HG02642 (cell line): ENCODE results near the gene CCDC146.
"Not testable (repeated sequence)": the region's sequence is repeated elsewhere in the genome, so short reads cannot be mapped to it uniquely, and the experiment has no call there.

Experiments
- ATAC-seq: cut with Tn5 transposase; IDR thresholded peaks from one replicate; pipeline ENCODE4 v1.9.1; 2021; ENCODE audit warnings: mild to moderate bottlenecking; ENCODE audit not compliant: unreplicated experiment, poor library complexity

CCDC146 gene

GRCh38 chr7:77121860-77122681, at the start of gene CCDC146:
Gene CCDC146 (plus strand): TSS chr7:77122615. CDS start chr7:77167669, 45,054 bp downstream.
- ATAC-seq = peak; percentile 99

DNA sequence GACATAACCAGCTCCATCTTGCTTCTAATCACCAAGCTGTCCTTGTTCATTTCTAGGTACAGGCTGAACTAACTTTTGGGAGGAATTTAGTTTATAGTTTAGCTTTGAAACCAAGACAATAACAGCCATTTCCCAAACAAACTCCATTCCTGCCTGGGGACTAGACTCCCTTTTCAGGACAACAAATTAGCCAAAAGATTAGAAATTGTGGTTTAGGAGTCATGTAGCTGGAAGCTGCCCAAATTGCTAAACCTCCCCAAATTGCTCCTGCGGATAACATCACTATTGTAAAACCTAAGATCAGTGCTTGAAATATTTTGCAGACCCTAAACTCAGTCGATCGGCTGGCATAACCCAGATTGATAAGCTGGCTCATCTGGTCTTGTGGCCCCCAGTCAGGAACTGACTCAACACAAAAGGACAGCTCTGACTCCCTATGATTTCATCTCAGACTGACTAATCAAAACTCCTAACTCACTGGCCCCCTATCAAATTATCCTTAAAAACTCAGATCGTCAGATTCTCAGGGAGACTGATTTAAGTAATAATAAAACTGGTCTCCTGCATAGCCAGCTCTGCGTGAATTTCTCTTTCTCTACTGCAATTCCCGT, 47.5 kb upstream of the CCDC146 start:
- not testable (repeated sequence) for ATAC-seq

- ATAC-seq = not testable (repeated sequence)
Measured at GRCh38 chr7:77077060-77077459, 45.4 kb upstream of the CCDC146 start.

GRCh38 chr7:77079112-77079511, 43.3 kb upstream of the CCDC146 start:
- ATAC-seq = not testable (repeated sequence)

DNA sequence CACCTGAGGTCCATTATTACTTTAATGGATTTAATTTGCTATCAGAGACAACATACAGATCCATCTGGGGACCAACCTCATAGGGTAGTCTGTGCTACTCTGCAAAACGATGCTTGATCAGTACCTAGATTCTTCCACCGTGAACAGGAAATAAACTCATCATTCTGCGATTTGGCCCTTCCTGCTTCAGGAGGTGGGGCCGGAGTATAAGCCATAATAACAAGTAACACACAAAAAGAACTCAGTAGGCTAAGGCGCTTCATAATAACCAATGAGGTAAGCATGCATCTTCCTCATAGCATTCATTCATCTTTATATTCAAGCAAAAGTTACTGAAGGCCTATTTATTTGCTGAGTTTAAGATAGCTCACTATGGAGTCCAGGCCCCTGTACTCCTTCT, 42.8 kb upstream of the CCDC146 start:
- ATAC-seq = not testable (repeated sequence)

- ATAC-seq = not testable (repeated sequence)
Measured at GRCh38 chr7:77080236-77080635, 42.2 kb upstream of the CCDC146 start.

DNA sequence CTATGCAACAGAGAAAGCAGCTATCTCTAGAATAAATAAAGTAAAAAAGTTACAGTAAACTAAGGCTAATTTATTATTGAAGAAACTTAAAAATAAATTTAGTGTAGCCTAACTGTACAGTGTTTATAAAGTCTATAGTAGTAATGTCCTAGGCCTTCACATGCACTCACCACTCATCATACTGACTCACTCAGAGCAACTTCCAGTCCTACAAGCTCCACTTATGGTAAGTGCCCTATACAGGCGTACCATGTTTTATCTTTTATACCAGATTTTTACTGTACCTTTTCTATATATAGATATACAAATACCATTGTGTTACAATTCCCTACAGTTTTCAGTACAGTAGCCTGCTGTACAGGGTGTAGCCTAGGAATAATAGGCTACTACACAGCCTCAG, 40.2 kb upstream of the CCDC146 start:
- ATAC-seq = not testable (repeated sequence)

- not testable (repeated sequence) for ATAC-seq
Measured at GRCh38 chr7:77092301-77092700, 30.1 kb upstream of the CCDC146 start.

DNA sequence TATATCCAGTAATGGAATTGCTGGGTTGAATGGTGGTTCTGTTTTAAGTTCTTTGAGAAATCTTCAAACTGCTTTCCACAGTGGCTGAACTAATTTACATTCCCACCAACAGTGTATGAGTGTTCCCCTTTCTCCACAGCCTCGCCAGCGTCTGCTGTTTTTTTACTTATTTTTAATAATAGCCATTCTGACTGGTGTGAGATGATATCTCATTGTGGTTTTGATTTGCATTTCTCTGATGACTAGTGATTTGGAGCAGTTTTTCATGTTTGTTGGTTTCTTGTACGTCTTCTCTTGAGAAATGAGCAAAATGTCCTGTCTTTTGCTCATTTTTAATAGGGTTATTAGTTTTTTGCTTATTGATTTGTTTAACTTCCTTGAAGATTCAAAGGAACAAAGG, 21.9 kb upstream of the CCDC146 start:
- not testable (repeated sequence) for ATAC-seq

DNA sequence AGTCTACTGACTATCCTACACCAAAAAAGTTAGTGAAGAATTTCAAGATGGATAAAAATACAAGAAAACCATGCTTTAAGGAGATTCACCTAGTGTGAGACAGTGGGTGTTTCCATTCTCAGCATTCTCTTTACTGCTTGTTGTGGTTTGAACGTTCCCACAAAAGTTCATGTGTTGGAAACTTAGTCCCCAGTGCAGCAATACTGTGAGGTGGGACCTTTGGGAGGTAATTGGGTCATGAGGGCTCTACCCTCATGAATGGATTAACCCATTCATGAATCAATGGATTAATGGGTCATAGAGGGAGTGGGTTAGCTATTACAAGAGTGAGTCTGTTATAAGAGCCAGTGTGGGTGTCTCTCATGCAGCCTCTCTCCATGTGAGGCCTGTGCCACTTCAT, 21.2 kb upstream of the CCDC146 start:
- ATAC-seq = not testable (repeated sequence)

DNA sequence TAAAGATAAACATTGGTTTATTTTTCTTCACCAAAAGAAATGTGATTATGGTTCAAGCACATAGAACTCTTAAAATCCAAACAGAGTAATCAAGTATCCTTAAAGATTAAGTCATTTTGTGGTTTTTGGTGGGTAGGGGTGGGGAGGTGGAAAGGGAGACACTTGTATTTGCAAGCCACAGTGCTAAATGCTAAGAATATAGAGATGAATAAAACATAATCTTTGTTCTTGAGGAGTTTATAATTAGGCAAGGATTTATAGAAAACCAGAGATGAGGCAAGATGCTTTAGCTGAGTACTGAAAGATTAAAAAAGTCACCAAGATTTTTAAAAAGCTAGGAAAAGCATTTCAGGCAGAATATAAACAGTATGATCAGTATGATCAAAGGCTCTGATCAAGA, 19.7 kb upstream of the CCDC146 start:
- not testable (repeated sequence) for ATAC-seq

- not testable (repeated sequence) for ATAC-seq
Measured at GRCh38 chr7:77105904-77106303, 16.5 kb upstream of the CCDC146 start.

- ATAC-seq = not testable (repeated sequence)
Measured at GRCh38 chr7:77107659-77108058, 14.8 kb upstream of the CCDC146 start.

GRCh38 chr7:77108362-77108761, 14.1 kb upstream of the CCDC146 start:
- not testable (repeated sequence) for ATAC-seq

DNA sequence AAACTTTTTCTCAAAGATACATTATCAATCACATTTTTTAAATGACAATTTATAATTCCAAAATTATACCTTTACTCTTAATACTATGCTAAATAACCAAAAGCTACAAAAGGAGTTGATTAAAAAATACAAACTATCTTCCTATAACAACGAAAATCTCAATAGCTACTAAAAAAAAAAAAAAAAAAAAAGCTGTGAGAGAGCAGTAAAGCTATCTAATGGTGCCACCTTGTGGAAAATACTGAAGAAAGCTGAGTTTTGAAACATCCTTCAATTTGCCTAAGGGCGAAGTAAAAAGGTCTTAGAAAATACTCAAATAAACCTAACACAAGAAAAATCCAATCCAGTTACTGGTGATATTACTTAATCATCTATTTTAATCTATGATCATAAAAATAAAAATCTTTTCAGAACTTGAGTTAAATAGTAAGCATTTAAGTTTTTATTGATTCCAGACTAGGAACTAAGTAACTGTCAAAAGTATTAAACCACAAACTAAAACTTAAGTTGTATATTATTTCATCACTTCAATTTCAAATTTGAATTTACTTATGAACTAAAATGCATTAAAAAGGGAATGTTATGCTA, 9.6 kb upstream of the CCDC146 start:
- ATAC-seq = not testable (repeated sequence)

DNA sequence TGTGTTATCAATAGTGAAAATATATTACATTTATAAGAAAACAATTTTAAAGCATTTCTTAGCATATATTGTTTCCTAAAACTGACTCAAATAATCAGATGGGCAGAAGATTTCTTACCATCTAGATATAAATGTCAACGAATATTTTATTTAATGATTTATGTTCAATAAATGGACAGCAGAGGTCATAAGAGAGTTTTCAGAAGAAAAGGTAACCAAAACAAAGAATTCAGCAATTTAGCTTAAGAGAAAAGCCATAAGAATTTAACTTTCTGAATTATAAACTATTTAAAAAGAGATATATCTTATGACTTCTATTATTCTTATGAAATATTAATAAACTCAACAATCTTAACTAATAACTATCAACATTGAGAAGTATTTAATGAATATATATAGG, 3.1 kb downstream of the CCDC146 start:
- ATAC-seq = not testable (repeated sequence)

DNA sequence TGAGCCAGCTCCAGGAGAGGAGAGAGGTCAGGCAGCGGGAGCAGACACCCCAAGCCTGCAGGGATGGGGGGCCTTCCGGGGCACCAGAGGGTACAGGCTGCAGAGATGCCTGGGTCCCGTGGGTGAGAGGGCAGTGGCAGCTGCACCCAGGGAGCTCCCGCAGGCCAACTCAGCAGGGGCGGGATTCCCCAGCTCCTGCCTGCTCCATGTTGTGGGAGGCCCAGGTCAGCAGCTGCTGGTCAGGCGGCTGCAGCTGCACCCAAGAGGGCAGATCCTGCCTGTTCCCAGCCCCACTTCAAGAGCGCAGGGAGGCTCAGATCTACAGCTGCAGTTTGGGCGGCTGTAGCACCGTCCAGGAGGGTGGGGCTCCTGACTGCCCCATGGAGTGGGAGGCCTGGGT, 4.6 kb downstream of the CCDC146 start:
- ATAC-seq = not testable (repeated sequence)

DNA sequence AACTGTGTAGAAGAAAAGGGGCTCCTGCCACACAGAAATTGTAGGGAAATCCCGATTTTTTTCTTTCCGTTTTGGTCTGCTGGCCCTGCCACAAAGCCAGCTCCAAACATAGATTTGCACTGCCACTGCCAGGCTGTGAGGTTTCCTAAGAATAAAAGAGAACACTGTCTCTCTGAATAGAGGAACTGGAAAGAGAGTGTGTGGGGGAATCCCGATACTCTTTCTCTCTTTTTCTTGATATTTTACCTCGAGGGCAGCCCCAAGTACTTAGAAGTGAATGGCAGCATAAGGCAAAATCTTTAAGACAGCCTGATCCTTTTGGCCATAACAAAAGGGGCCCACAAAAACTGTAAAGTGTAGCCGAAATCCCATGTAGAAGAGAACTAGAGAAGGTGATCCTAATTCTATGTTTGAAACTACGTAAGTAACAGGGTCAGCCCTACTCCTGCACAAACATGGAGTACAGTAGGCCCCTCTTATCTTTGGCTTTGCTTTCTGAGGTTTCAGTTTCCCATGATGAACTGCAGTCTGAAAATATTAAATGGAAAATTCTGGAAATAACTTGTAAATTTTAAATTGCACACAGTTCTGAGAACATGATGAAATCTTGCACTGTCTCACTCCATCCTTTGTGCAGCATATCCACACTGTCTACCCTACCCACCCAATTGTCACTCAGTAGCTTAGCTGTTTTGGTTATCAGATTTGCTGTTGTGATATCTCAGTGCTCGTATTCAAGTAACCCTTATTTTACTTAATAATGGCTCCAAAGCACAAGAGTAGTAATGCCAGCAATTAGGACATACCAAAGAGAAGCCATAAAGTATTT, 6.4 kb downstream of the CCDC146 start:
- peak; percentile 82 for ATAC-seq

DNA sequence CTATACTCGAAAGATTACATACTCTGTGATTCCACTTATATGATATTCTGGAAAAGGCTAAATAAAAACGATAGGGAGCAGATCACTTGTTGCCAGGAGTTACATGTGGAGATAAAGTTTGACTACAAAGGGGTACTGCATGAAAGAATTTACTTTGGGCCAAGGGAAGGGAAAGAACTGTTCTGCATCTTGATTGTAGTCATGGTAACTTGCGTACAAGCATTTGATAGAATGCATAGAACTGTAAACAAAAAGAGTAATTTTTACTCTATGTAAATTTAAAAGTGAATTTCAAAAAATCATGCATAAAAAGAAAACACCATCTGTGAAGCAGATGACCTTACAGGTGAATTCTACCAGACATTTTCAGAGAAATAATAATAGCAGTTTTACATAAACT, 9.4 kb downstream of the CCDC146 start:
- ATAC-seq = not testable (repeated sequence)

DNA sequence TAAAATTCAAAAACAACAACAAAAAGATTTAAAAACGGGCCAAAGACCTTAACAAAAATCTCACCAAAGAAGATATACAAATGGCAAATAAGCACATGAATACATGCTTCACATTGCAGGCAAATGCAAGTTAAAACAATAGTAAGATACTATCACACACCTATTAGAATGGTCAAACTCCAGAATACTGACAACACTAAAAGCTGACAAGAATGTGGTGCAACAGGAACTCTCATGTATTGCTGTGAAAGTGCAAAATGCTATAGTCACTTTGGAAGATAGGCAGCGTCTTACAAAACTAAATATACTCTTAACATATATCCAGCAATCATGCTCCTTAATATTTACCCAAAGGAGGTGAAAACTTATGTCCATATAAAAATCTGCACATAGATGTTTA, 16.3 kb downstream of the CCDC146 start:
- not testable (repeated sequence) for ATAC-seq
